Measurements from ENCODE around the gene HOXD12. TPM values are rescaled to one million over a fixed set of nuclear protein-coding genes. Genes with fewer than 3 reads are reported as not detected.
A peak's percentile ranks its signal among the peaks of the same experiment; 100 is the strongest.

The HOXD12 gene
- total and polyA plus RNA-seq, 4 donors: not detected

GRCh38 chr2:176112375-176113302 lies 13.0 kb downstream of the HOXD12 start:
- WGBS, 2 donors: 11 to 13% methylated on average over 40 of the region's 40 CpGs

GRCh38 chr2:176114120-176114929 lies 14.7 kb downstream of the HOXD12 start:
- ATAC-seq (ENCODE audit: low FRiP score) (no peak), DNase-seq (no peak)
- intact Hi-C loops (cut with DNase I): no loop called here
- no peaks in the 10 kb centered on the region for H3K36me3 ChIP-seq (ENCODE audit: control insufficient read depth in 1 of 2, insufficient read depth in 2 of 2, low read length in 1 of 2)
- no peaks in the 10 kb centered on the region for H3K9me3 ChIP-seq (ENCODE audit: control insufficient read depth, low read length)
- no peaks in the 10 kb centered on the region for H3K4me1 ChIP-seq (ENCODE audit: control insufficient read depth in 1 of 2, insufficient read depth in 2 of 2, low read length in 2 of 2)
- 30 to 34% methylated on average over 26 of the region's 26 CpGs for WGBS, 2 donors
- H3K4me3 ChIP-seq (ENCODE audit: low read length in 2 of 2): no peak overlapping the region
- no peak overlapping the region for H3K27ac ChIP-seq (ENCODE audit: low read depth in 1 of 2, low read length in 2 of 2)
- no peaks in the 10 kb centered on the region for H3K27me3 ChIP-seq (ENCODE audit: control insufficient read depth in 1 of 2, insufficient read depth in 2 of 2, low read length in 1 of 2)

More at GRCh38 chr2:176112375-176113302, 13.0 kb downstream of the HOXD12 start:
- Histone ChIP-seq H3K9me3 (ENCODE audit: control insufficient read depth, low read length) (no peaks in the 10 kb centered on the region), H3K27me3 (ENCODE audit: control insufficient read depth in 1 of 2, insufficient read depth in 2 of 2, low read length in 1 of 2) (no peaks in the 10 kb centered on the region), H3K4me3 (ENCODE audit: low read length in 2 of 2) (no peak overlapping the region), H3K36me3 (ENCODE audit: control insufficient read depth in 1 of 2, insufficient read depth in 2 of 2, low read length in 1 of 2) (no peaks in the 10 kb centered on the region), H3K4me1 (ENCODE audit: control insufficient read depth in 1 of 2, insufficient read depth in 2 of 2, low read length in 2 of 2) (no peaks in the 10 kb centered on the region), H3K27ac (ENCODE audit: low read depth in 1 of 2, low read length in 2 of 2) (no peak overlapping the region)
- ATAC-seq (ENCODE audit: low FRiP score): no peak
- no peak for DNase-seq
- intact Hi-C loops (cut with DNase I): no loop called here

- WGBS, 2 donors: 36 to 42% methylated on average over 16 of the region's 16 CpGs
- no peak overlapping the region for H3K4me3 ChIP-seq (ENCODE audit: low read length in 2 of 2)
These were observed 15.5 kb downstream of the HOXD12 start for GRCh38 chr2:176114930-176115625.

GRCh38 chr2:176115883-176116813 lies 16.6 kb downstream of the HOXD12 start, which contains the start of gene HOXD10:
TSS of gene HOXD10 (plus strand) at chr2:176116778. CDS start at chr2:176116834, 56 bp downstream.
- H3K27ac ChIP-seq (ENCODE audit: low read depth in 1 of 2, low read length in 2 of 2): no peak within 1 kb of the TSS

More at GRCh38 chr2:176114930-176115625, 15.5 kb downstream of the HOXD12 start:
- Histone ChIP-seq H3K36me3 (ENCODE audit: control insufficient read depth in 1 of 2, insufficient read depth in 2 of 2, low read length in 1 of 2) (no peaks in the 10 kb centered on the region), H3K4me1 (ENCODE audit: control insufficient read depth in 1 of 2, insufficient read depth in 2 of 2, low read length in 2 of 2) (no peaks in the 10 kb centered on the region), H3K27me3 (ENCODE audit: control insufficient read depth in 1 of 2, insufficient read depth in 2 of 2, low read length in 1 of 2) (no peaks in the 10 kb centered on the region), H3K27ac (ENCODE audit: low read depth in 1 of 2, low read length in 2 of 2) (no peak overlapping the region), H3K9me3 (ENCODE audit: control insufficient read depth, low read length) (no peaks in the 10 kb centered on the region)
- intact Hi-C loops (cut with DNase I): loop anchor here in 1 of 2 donors (5.0 kb wide), 1 partner anchor 1032 kb away; no protein-coding TSS in a partner anchor
- ATAC-seq (ENCODE audit: low FRiP score): no peak
- no peak for DNase-seq

GRCh38 chr2:176117162-176117822 lies 17.7 kb downstream of the HOXD12 start:
- no peak for ATAC-seq (ENCODE audit: low FRiP score)
- H3K4me3 ChIP-seq (ENCODE audit: low read length in 2 of 2): no peak overlapping the region
- intact Hi-C loops (cut with DNase I): loop anchor here in 1 of 2 donors (5.0 kb wide), 1 partner anchor 1030 kb away; no protein-coding TSS in a partner anchor
- no peaks in the 10 kb centered on the region for H3K9me3 ChIP-seq (ENCODE audit: control insufficient read depth, low read length)
- H3K27ac ChIP-seq (ENCODE audit: low read depth in 1 of 2, low read length in 2 of 2): no peak overlapping the region
- no peaks in the 10 kb centered on the region for H3K27me3 ChIP-seq (ENCODE audit: control insufficient read depth in 1 of 2, insufficient read depth in 2 of 2, low read length in 1 of 2)
- WGBS, 2 donors: 14 to 17% methylated on average over 38 to 40 of the region's 40 CpGs
- no peak for DNase-seq
- H3K4me1 ChIP-seq (ENCODE audit: control insufficient read depth in 1 of 2, insufficient read depth in 2 of 2, low read length in 2 of 2): no peaks in the 10 kb centered on the region
- H3K36me3 ChIP-seq (ENCODE audit: control insufficient read depth in 1 of 2, insufficient read depth in 2 of 2, low read length in 1 of 2): no peaks in the 10 kb centered on the region

More at GRCh38 chr2:176115883-176116813, 16.6 kb downstream of the HOXD12 start, which contains the start of gene HOXD10:
- peak in 1 of 2 donors; percentile 89 for DNase-seq
- intact Hi-C loops (cut with DNase I): loop anchor here in 1 of 2 donors (5.0 kb wide), 1 partner anchor 1031 kb away; no protein-coding TSS in a partner anchor
- no peak within 1 kb of the TSS for H3K4me3 ChIP-seq (ENCODE audit: low read length in 2 of 2)
- no peaks in the 10 kb centered on the region for H3K27me3 ChIP-seq (ENCODE audit: control insufficient read depth in 1 of 2, insufficient read depth in 2 of 2, low read length in 1 of 2)
- no peaks in the 10 kb centered on the region for H3K36me3 ChIP-seq (ENCODE audit: control insufficient read depth in 1 of 2, insufficient read depth in 2 of 2, low read length in 1 of 2)
- H3K4me1 ChIP-seq (ENCODE audit: control insufficient read depth in 1 of 2, insufficient read depth in 2 of 2, low read length in 2 of 2): no peaks in the 10 kb centered on the region
- WGBS, 2 donors: 7% methylated on average over 54 to 66 of the region's 66 CpGs
- ATAC-seq (ENCODE audit: low FRiP score): peak; percentile 87
- no peaks in the 10 kb centered on the region for H3K9me3 ChIP-seq (ENCODE audit: control insufficient read depth, low read length)

- ATAC-seq (ENCODE audit: low FRiP score): no peak
- no peak overlapping the region for H3K4me3 ChIP-seq (ENCODE audit: low read length in 2 of 2)
- H3K27ac ChIP-seq (ENCODE audit: low read depth in 1 of 2, low read length in 2 of 2): no peak overlapping the region
- no peak for DNase-seq
- WGBS, 2 donors: 14 to 19% methylated on average over 11 of the region's 11 CpGs
- no peaks in the 10 kb centered on the region for H3K9me3 ChIP-seq (ENCODE audit: control insufficient read depth, low read length)
- H3K4me1 ChIP-seq (ENCODE audit: control insufficient read depth in 1 of 2, insufficient read depth in 2 of 2, low read length in 2 of 2): no peaks in the 10 kb centered on the region
- no peaks in the 10 kb centered on the region for H3K36me3 ChIP-seq (ENCODE audit: control insufficient read depth in 1 of 2, insufficient read depth in 2 of 2, low read length in 1 of 2)
- H3K27me3 ChIP-seq (ENCODE audit: control insufficient read depth in 1 of 2, insufficient read depth in 2 of 2, low read length in 1 of 2): no peaks in the 10 kb centered on the region
- intact Hi-C loops (cut with DNase I): loop anchor here in 1 of 2 donors (5.0 kb wide), 1 partner anchor 1029 kb away; no protein-coding TSS in a partner anchor
These were observed 18.3 kb downstream of the HOXD12 start for GRCh38 chr2:176117823-176118371.

All from aorta (tissue), 5 donors.